Neural cell (in vitro differentiated cells): ENCODE results near the gene ARL15. TPM values are rescaled to one million over a fixed set of nuclear protein-coding genes. Genes with fewer than 3 reads are reported as not detected.

Source experiments
- H2AFZ ChIP-seq: fragments of 200-600, 300-800 bp; sonication (generic), shearing (Covaris generic); 2 replicates; pipeline ENCODE4 v1.6.0; 2014; ENCODE audit warnings: low read depth, mild to moderate bottlenecking, antibody characterized with exemption, low read length, moderate library complexity
- H3F3A ChIP-seq: fragments of 200-600 bp; shearing (Covaris generic); 2 replicates; pipeline ENCODE4 v1.6.1; 2016; ENCODE audit warnings: mild to moderate bottlenecking, moderate library complexity, mixed read lengths, antibody characterized with exemption, low read length; ENCODE audit not compliant: insufficient read depth, poor library complexity, severe bottlenecking
- H3K27ac ChIP-seq: fragments of 200-600, 300-800 bp; sonication (generic), shearing (Covaris generic); 2 replicates; pipeline ENCODE4 v1.5.1; 2014; ENCODE audit warnings: mild to moderate bottlenecking, low read length, moderate library complexity
- H3K27me3 ChIP-seq: fragments of 300-800, 200-600 bp; sonication (generic), shearing (Covaris generic); 2 replicates; pipeline ENCODE4 v1.6.0; 2014; ENCODE audit warnings: mild to moderate bottlenecking, low read depth, low read length, moderate library complexity; ENCODE audit not compliant: insufficient read depth
- H3K36me3 ChIP-seq: fragments of 300-800, 200-600 bp; sonication (generic), shearing (Covaris generic); 2 replicates; pipeline ENCODE4 v1.5.1; 2014; ENCODE audit warnings: mild to moderate bottlenecking, antibody characterized with exemption, low read length, moderate library complexity; ENCODE audit not compliant: insufficient read depth
- H3K4me2 ChIP-seq: fragments of 300-800, 200-600 bp; sonication (generic), shearing (Covaris generic); 2 replicates; pipeline ENCODE4 v1.6.0; 2014; ENCODE audit warnings: mild to moderate bottlenecking, low read length
- H3K4me3 ChIP-seq: fragments of 300-800, 200-600 bp; sonication (generic), shearing (Covaris generic); 2 replicates; pipeline ENCODE4 v1.5.1; 2014; ENCODE audit warnings: mild to moderate bottlenecking, low read length, moderate library complexity
- H3K79me2 ChIP-seq: fragments of 200-600 bp; shearing (Covaris generic); replicated peaks from 2 replicates; pipeline ENCODE4 v1.6.0; 2014; ENCODE audit warnings: mild to moderate bottlenecking, low read length, moderate library complexity; ENCODE audit not compliant: insufficient read depth
- H3K9ac ChIP-seq: fragments of 300-800, 200-600 bp; sonication (generic), shearing (Covaris generic); 2 replicates; pipeline ENCODE4 v1.6.1; 2016; ENCODE audit warnings: mild to moderate bottlenecking, low read length, mixed read lengths
- H3K9me2 ChIP-seq: fragments of 200-600 bp; shearing (Covaris generic); 2 replicates; pipeline ENCODE4 v1.6.1; 2016; ENCODE audit warnings: mild to moderate bottlenecking, low read length, mixed read lengths; ENCODE audit not compliant: insufficient read depth
- H3K9me3 ChIP-seq: fragments of 200-600, 300-800 bp; sonication (generic), shearing (Covaris generic); 2 replicates; pipeline ENCODE4 v1.6.1; 2016; ENCODE audit warnings: mild to moderate bottlenecking, mixed run types, low read length, moderate library complexity, mixed read lengths
- H4K20me1 ChIP-seq: fragments of 200-600 bp; shearing (Covaris generic); 2 replicates; pipeline ENCODE4 v1.6.1; 2016; ENCODE audit warnings: mild to moderate bottlenecking, mixed run types; ENCODE audit not compliant: insufficient read depth
- EP300 ChIP-seq: fragments of 450-650 bp; conservative IDR thresholded peaks from 2 replicates; pipeline ENCODE4 v1.6.1; 2014; ENCODE audit warnings: antibody characterized with exemption, mild to moderate bottlenecking, moderate library complexity; ENCODE audit not compliant: poor library complexity, severe bottlenecking
- EZH2 ChIP-seq: fragments of 200-600, 300-800 bp; shearing (Covaris generic), sonication (generic); IDR thresholded peaks from 2 replicates; pipeline ENCODE4 v1.6.1; 2014; ENCODE audit warnings: antibody characterized with exemption, low read length, borderline replicate concordance, mild to moderate bottlenecking; ENCODE audit not compliant: insufficient read depth, poor library complexity, severe bottlenecking
- MXI1 ChIP-seq: fragments of 450-650 bp; conservative IDR thresholded peaks from 2 replicates; pipeline ENCODE4 v1.6.1; 2014; ENCODE audit warnings: antibody characterized with exemption, mild to moderate bottlenecking; ENCODE audit not compliant: poor library complexity, severe bottlenecking
- POLR2AphosphoS5 ChIP-seq: IDR thresholded peaks from 2 replicates; pipeline ENCODE4 v1.6.1; 2012
- RAD21 ChIP-seq: fragments of 450-650 bp; conservative IDR thresholded peaks from 2 replicates; pipeline ENCODE4 v1.6.1; 2014; ENCODE audit warnings: antibody characterized with exemption, mild to moderate bottlenecking, moderate library complexity
- REST ChIP-seq: IDR thresholded peaks from 2 replicates; pipeline ENCODE4 v1.6.1; 2012; ENCODE audit warnings: borderline replicate concordance
- SMC3 ChIP-seq: fragments of 450-650 bp; conservative IDR thresholded peaks from 2 replicates; pipeline ENCODE4 v1.6.1; 2014; ENCODE audit warnings: antibody characterized with exemption, mild to moderate bottlenecking, moderate library complexity; ENCODE audit not compliant: poor library complexity
- TAF1 ChIP-seq: IDR thresholded peaks from 2 replicates; pipeline ENCODE4 v1.6.1; 2012; ENCODE audit warnings: low read depth
- polyA plus RNA-seq: library from polyadenylated mRNA; depleted of rRNA; stranded (reverse); fragments of >200 nt; gene quantifications from 2 replicates; pipeline ENCODE4 v1.2.3, GENCODE V29; 2014
- TF ChIP-seq, protein P1 (sequence below): fragments of 450-650 bp; IDR thresholded peaks from 2 replicates; pipeline ENCODE4 v1.5.1; 2014; ENCODE audit warnings: antibody characterized with exemption, mild to moderate bottlenecking, moderate library complexity; ENCODE audit not compliant: poor library complexity, severe bottlenecking

The ARL15 gene
- polyA plus RNA-seq, 1 donor from 2014 or later = 51.9 TPM

- TF ChIP-seq EZH2 = no peak
- TF ChIP-seq MXI1 = no peak
Measured at GRCh38 chr5:54148067-54148845, 162.1 kb downstream of the ARL15 start (continued).

GRCh38 chr5:54146916-54147315 lies 163.5 kb downstream of the ARL15 start:
- no peak overlapping the region for H3K9ac ChIP-seq
- no peaks in the 10 kb centered on the region for H3K27me3 ChIP-seq
- peaks cover 2% of the 10 kb centered on the region for H3K9me3 ChIP-seq
- no peaks in the 10 kb centered on the region for H3K79me2 ChIP-seq
- H2AFZ ChIP-seq = no peak overlapping the region
- no peaks in the 10 kb centered on the region for H4K20me1 ChIP-seq
- no peaks in the 10 kb centered on the region for H3K36me3 ChIP-seq
- H3K9me2 ChIP-seq = no peaks in the 10 kb centered on the region
- TF ChIP-seq POLR2AphosphoS5 (no peak), RAD21 (no peak), TAF1 (no peak), EZH2 (no peak), EP300 (no peak), SMC3 (no peak), MXI1 (no peak), REST (no peak)
- TF ChIP-seq, protein P1, sequence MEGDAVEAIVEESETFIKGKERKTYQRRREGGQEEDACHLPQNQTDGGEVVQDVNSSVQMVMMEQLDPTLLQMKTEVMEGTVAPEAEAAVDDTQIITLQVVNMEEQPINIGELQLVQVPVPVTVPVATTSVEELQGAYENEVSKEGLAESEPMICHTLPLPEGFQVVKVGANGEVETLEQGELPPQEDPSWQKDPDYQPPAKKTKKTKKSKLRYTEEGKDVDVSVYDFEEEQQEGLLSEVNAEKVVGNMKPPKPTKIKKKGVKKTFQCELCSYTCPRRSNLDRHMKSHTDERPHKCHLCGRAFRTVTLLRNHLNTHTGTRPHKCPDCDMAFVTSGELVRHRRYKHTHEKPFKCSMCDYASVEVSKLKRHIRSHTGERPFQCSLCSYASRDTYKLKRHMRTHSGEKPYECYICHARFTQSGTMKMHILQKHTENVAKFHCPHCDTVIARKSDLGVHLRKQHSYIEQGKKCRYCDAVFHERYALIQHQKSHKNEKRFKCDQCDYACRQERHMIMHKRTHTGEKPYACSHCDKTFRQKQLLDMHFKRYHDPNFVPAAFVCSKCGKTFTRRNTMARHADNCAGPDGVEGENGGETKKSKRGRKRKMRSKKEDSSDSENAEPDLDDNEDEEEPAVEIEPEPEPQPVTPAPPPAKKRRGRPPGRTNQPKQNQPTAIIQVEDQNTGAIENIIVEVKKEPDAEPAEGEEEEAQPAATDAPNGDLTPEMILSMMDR = no peak
- no peak overlapping the region for H3K4me3 ChIP-seq
- H3K27ac ChIP-seq = no peak overlapping the region
- no peaks in the 10 kb centered on the region for H3F3A ChIP-seq
- no peak overlapping the region for H3K4me2 ChIP-seq

DNA sequence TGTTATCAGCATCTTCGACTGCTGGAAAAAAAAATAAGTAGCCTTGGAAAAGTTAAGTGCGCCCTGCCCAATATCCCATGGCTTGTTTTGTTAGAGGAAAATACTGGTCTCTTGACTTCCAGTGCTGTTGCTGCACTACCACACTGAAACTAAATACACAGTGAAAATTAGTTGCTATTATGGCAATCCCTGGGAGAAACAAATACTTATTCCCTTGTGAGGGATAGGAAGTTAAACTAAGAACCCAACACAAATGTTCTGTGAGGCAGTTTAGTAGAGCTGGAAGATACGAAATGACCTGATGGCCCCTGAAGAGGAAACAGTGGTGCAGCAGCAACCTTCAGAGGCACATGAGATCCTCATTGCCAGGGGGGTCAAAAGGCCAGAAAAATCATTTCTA lies 164.0 kb downstream of the ARL15 start:
- Histone ChIP-seq H3K4me2 (no peak overlapping the region), H3K9me2 (no peaks in the 10 kb centered on the region), H2AFZ (no peak overlapping the region), H3K79me2 (no peaks in the 10 kb centered on the region), H3K36me3 (no peaks in the 10 kb centered on the region), H3K4me3 (no peak overlapping the region), H3K27ac (no peak overlapping the region), H3K9ac (no peak overlapping the region), H4K20me1 (no peaks in the 10 kb centered on the region), H3F3A (no peaks in the 10 kb centered on the region), H3K9me3 (peaks cover 2% of the 10 kb centered on the region), H3K27me3 (no peaks in the 10 kb centered on the region)
- TF ChIP-seq REST = no peak
- no peak for TF ChIP-seq SMC3
- no peak for TF ChIP-seq POLR2AphosphoS5
- TF ChIP-seq, protein P1 = no peak
- TF ChIP-seq MXI1 = no peak
- no peak for TF ChIP-seq EP300
- no peak for TF ChIP-seq TAF1
- TF ChIP-seq EZH2 = no peak
- no peak for TF ChIP-seq RAD21
